Liver (tissue), 3 donors: ENCODE data around the gene RPL10A.

Experiments
- CTCF ChIP-seq: fragments of 150-350 bp; IDR thresholded peaks from 2 replicates; pipeline ENCODE4 v1.5.1; 2017; ENCODE audit warnings: improper control_type of control experiment, low read depth, low read length; ENCODE audit not compliant: missing input control
- GABPA ChIP-seq, 2 donors: IDR thresholded peaks in 1 of 2; conservative IDR thresholded peaks in 1 of 2; 2 replicates each; pipeline ENCODE4 v1.6.1; 2016; ENCODE audit warnings: antibody characterized with exemption in 2 of 2, mild to moderate bottlenecking in 1 of 2, moderate library complexity in 1 of 2
- YY1 ChIP-seq: IDR thresholded peaks from 2 replicates; pipeline ENCODE4 v1.6.1; 2016; ENCODE audit warnings: antibody characterized with exemption, mild to moderate bottlenecking
- TF ChIP-seq, protein P1 (sequence below): IDR thresholded peaks from 2 replicates; pipeline ENCODE4 v1.6.1; 2016; ENCODE audit warnings: antibody characterized with exemption, mild to moderate bottlenecking
- donor health status: healthy.
- donor health status: healthy.

- no peak for TF ChIP-seq YY1
- no peak for TF ChIP-seq CTCF
- no peak for TF ChIP-seq GABPA (IDR thresholded peaks at IDR 0.05 in 1 of 2, conservative IDR thresholded peaks at IDR 0.05 in 1 of 2)
- TF ChIP-seq, protein P1, sequence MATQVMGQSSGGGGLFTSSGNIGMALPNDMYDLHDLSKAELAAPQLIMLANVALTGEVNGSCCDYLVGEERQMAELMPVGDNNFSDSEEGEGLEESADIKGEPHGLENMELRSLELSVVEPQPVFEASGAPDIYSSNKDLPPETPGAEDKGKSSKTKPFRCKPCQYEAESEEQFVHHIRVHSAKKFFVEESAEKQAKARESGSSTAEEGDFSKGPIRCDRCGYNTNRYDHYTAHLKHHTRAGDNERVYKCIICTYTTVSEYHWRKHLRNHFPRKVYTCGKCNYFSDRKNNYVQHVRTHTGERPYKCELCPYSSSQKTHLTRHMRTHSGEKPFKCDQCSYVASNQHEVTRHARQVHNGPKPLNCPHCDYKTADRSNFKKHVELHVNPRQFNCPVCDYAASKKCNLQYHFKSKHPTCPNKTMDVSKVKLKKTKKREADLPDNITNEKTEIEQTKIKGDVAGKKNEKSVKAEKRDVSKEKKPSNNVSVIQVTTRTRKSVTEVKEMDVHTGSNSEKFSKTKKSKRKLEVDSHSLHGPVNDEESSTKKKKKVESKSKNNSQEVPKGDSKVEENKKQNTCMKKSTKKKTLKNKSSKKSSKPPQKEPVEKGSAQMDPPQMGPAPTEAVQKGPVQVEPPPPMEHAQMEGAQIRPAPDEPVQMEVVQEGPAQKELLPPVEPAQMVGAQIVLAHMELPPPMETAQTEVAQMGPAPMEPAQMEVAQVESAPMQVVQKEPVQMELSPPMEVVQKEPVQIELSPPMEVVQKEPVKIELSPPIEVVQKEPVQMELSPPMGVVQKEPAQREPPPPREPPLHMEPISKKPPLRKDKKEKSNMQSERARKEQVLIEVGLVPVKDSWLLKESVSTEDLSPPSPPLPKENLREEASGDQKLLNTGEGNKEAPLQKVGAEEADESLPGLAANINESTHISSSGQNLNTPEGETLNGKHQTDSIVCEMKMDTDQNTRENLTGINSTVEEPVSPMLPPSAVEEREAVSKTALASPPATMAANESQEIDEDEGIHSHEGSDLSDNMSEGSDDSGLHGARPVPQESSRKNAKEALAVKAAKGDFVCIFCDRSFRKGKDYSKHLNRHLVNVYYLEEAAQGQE: no peak
Measured at GRCh38 chr6:35519313-35520015, 51.3 kb downstream of the RPL10A start.
